BE2C (cell line): Measurements from ENCODE around the gene PWP1.

ENCODE experiments used
- DNase-seq: peaks from one replicate; pipeline ENCODE4 v3.0.0-alpha.2; 2020
- H3K27me3 ChIP-seq: fragments of 250-450 bp; sonication (Bioruptor Pico); 2 replicates; pipeline ENCODE4 v1.5.1; 2020; ENCODE audit warnings: mild to moderate bottlenecking
- H3K36me3 ChIP-seq: fragments of 250-450 bp; sonication (Bioruptor Pico); 2 replicates; pipeline ENCODE4 v1.5.1; 2020; ENCODE audit warnings: mild to moderate bottlenecking
- H3K4me1 ChIP-seq: fragments of 250-450 bp; sonication (Bioruptor Pico); 2 replicates; pipeline ENCODE4 v1.5.1; 2020
- H3K4me3 ChIP-seq: 2 replicates; pipeline ENCODE4 v1.5.1; 2011; ENCODE audit warnings: low read depth, low read length
- H3K9me3 ChIP-seq: fragments of 250-450 bp; sonication (Bioruptor Pico); 2 replicates; pipeline ENCODE4 v1.5.1; 2020
- CTCF ChIP-seq: IDR thresholded peaks from 2 replicates; pipeline ENCODE4 v1.5.1; 2012; ENCODE audit warnings: mild to moderate bottlenecking, low read depth, low read length

PWP1 gene

GRCh38 chr12:107661830-107662229 lies 23.8 kb upstream of the PWP1 start:
- Histone ChIP-seq H3K4me3 (no peak overlapping the region), H3K9me3 (no peaks in the 10 kb centered on the region), H3K36me3 (no peaks in the 10 kb centered on the region), H3K27me3 (no peaks in the 10 kb centered on the region), H3K4me1 (no peaks in the 10 kb centered on the region)
- DNase-seq, result no peak
- TF ChIP-seq CTCF, result no peak

- Histone ChIP-seq H3K36me3 (no peaks in the 10 kb centered on the region), H3K4me3 (no peak overlapping the region), H3K27me3 (peaks cover under 1% of the 10 kb centered on the region; the same call in 1 of the 2 replicates), H3K4me1 (no peaks in the 10 kb centered on the region), H3K9me3 (no peaks in the 10 kb centered on the region)
- TF ChIP-seq CTCF, result no peak
- DNase-seq, result no peak
Observed at GRCh38 chr12:107662484-107662883, 23.1 kb upstream of the PWP1 start.

- Histone ChIP-seq H3K27me3 (peaks cover 8% of the 10 kb centered on the region), H3K4me1 (no peaks in the 10 kb centered on the region), H3K9me3 (no peaks in the 10 kb centered on the region), H3K4me3 (no peak overlapping the region), H3K36me3 (no peaks in the 10 kb centered on the region)
- DNase-seq, result no peak
- no peak for TF ChIP-seq CTCF
Observed at GRCh38 chr12:107663277-107663676, 22.3 kb upstream of the PWP1 start.

GRCh38 chr12:107666009-107666408 lies 19.6 kb upstream of the PWP1 start:
- Histone ChIP-seq H3K9me3 (no peaks in the 10 kb centered on the region), H3K36me3 (no peaks in the 10 kb centered on the region), H3K27me3 (peaks cover 21% of the 10 kb centered on the region), H3K4me1 (no peaks in the 10 kb centered on the region), H3K4me3 (no peak overlapping the region)
- DNase-seq, result no peak
- TF ChIP-seq CTCF, result no peak

- Histone ChIP-seq H3K27me3 (peaks cover 21% of the 10 kb centered on the region), H3K4me1 (no peaks in the 10 kb centered on the region), H3K36me3 (no peaks in the 10 kb centered on the region), H3K9me3 (no peaks in the 10 kb centered on the region), H3K4me3 (no peak overlapping the region)
- no peak for DNase-seq
- TF ChIP-seq CTCF, result no peak
Observed at GRCh38 chr12:107667464-107667863, 18.1 kb upstream of the PWP1 start.

- Histone ChIP-seq H3K27me3 (peaks cover 21% of the 10 kb centered on the region), H3K4me1 (no peaks in the 10 kb centered on the region), H3K4me3 (no peak overlapping the region), H3K9me3 (no peaks in the 10 kb centered on the region), H3K36me3 (no peaks in the 10 kb centered on the region)
- no peak for TF ChIP-seq CTCF
- DNase-seq, result no peak
Observed at GRCh38 chr12:107668320-107669098, 17.1 kb upstream of the PWP1 start.
